H1 (cell line): ENCODE data around the gene LYPD6. TPM values are rescaled to one million over a fixed set of nuclear protein-coding genes. Genes with fewer than 3 reads are reported as not detected.

ENCODE experiments used
- CTCF ChIA-PET: fragments of 300-600 bp; sonication (Branson Sonifier 250); formaldehyde crosslinking; loops from one replicate; lab custom pipeline; 2021; ENCODE audit not compliant: partially characterized antibody; lab: Charles Lee
- POLR2A ChIA-PET: fragments of 300-600 bp; sonication (Branson Sonifier 250); formaldehyde crosslinking; loops from one replicate; lab custom pipeline; 2021; ENCODE audit warnings: inconsistent platforms; ENCODE audit not compliant: partially characterized antibody; lab: Charles Lee
- DNase-seq, 2 experiments: peaks; one replicate each; pipeline versions ENCODE4 v3.0.0 to v3.0.0-alpha.2; 2010 to 2022; ENCODE audit warnings: low spot score in 2 of 2, low read depth in 1 of 2, mixed read lengths in 1 of 2
- FAIRE-seq: peaks from 2 replicates; lab custom pipeline; 2011; peaks lifted over from hg19 to GRCh38; lab: Jason Lieb, UNC
- H2AFZ ChIP-seq: 2 replicates; pipeline ENCODE4 v1.8.1; 2012; ENCODE audit warnings: low read length, inconsistent platforms
- H2AK5ac ChIP-seq: 2 replicates; pipeline ENCODE4 v1.6.1; 2013; ENCODE audit warnings: low read depth, low read length
- H2BK120ac ChIP-seq: replicated peaks from 2 replicates; pipeline ENCODE3; 2013; ENCODE audit warnings: low read depth, low read length, inconsistent platforms
- H2BK12ac ChIP-seq: 2 replicates; pipeline ENCODE4 v1.6.1; 2013; ENCODE audit warnings: low read depth, low read length
- H2BK15ac ChIP-seq: 2 replicates; pipeline ENCODE4 v1.6.1; 2013; ENCODE audit warnings: low read length
- H2BK20ac ChIP-seq: 2 replicates; pipeline ENCODE4 v1.6.1; 2013; ENCODE audit warnings: low read length
- H2BK5ac ChIP-seq: 2 replicates; pipeline ENCODE4 v1.6.1; 2013; ENCODE audit warnings: low read depth, low read length
- H3K14ac ChIP-seq: 2 replicates; pipeline ENCODE4 v1.6.1; 2013; ENCODE audit warnings: inconsistent platforms; ENCODE audit not compliant: insufficient read length
- H3K18ac ChIP-seq: 2 replicates; pipeline ENCODE4 v1.6.1; 2013; ENCODE audit warnings: low read length; ENCODE audit errors: extremely low read depth
- H3K23ac ChIP-seq: 2 replicates; pipeline ENCODE4 v1.6.1; 2013; ENCODE audit warnings: inconsistent platforms; ENCODE audit not compliant: insufficient read length
- H3K23me2 ChIP-seq: 2 replicates; pipeline ENCODE4 v1.6.1; 2013; ENCODE audit warnings: low read depth, low read length
- H3K27ac ChIP-seq: 2 replicates; pipeline ENCODE4 v1.6.1; 2011; ENCODE audit warnings: low read depth, low read length, inconsistent platforms
- H3K27me3 ChIP-seq, 4 experiments: replicated peaks in 1 of 4; 1 replicate in 1 of 4; 2 replicates in 3 of 4; pipeline versions ENCODE4 v1.6.1 to v1.8.1; 2011 to 2013; ENCODE audit warnings: low read length in 3 of 4, mild to moderate bottlenecking in 3 of 4, inconsistent platforms in 2 of 4, mixed read lengths in 2 of 4, moderate library complexity in 1 of 4; ENCODE audit not compliant: control insufficient read depth in 3 of 4, insufficient read depth in 3 of 4; ENCODE audit errors: extremely low read depth in 1 of 4
- H3K36me3 ChIP-seq, 4 experiments: 2 replicates each; pipeline versions ENCODE4 v1.6.1 to v1.8.1; 2011 to 2013; ENCODE audit warnings: mild to moderate bottlenecking in 4 of 4, low read length in 3 of 4, moderate library complexity in 2 of 4, control low read depth in 1 of 4, inconsistent platforms in 1 of 4; ENCODE audit not compliant: insufficient read depth in 4 of 4, control insufficient read depth in 2 of 4
- H3K4ac ChIP-seq: replicated peaks from 2 replicates; pipeline ENCODE3; 2013; ENCODE audit warnings: low read length, low read depth, mixed read lengths, inconsistent platforms; ENCODE audit not compliant: insufficient read length
- H3K4me1 ChIP-seq, 4 experiments: replicated peaks in 1 of 4; 1 replicate in 1 of 4; 2 replicates in 3 of 4; pipeline versions ENCODE4 v1.6.1 to v1.8.1; 2011 to 2013; ENCODE audit warnings: low read length in 3 of 4, inconsistent platforms in 2 of 4, mixed read lengths in 1 of 4; ENCODE audit not compliant: insufficient read depth in 4 of 4, control insufficient read depth in 3 of 4
- H3K4me2 ChIP-seq, 2 experiments: 2 replicates each; pipeline versions ENCODE4 v1.6.1 to v1.8.1; 2011 to 2013; ENCODE audit warnings: low read depth in 2 of 2, low read length in 2 of 2, control low read depth in 1 of 2, inconsistent platforms in 1 of 2, mild to moderate bottlenecking in 1 of 2; ENCODE audit not compliant: insufficient read depth in 1 of 2
- H3K4me3 ChIP-seq, 4 experiments: fragments of 200-600, 300-600 bp in 1 of 4; sonication (generic), shearing (Covaris generic), sonication (Bioruptor Twin) in 1 of 4; 2 replicates each; pipeline versions ENCODE4 v1.5.1 to v1.8.1; 2011 to 2016; ENCODE audit warnings: low read length in 4 of 4, low read depth in 3 of 4, control low read depth in 2 of 4, inconsistent platforms in 2 of 4, mild to moderate bottlenecking in 2 of 4, mixed read lengths in 1 of 4, moderate library complexity in 1 of 4; ENCODE audit not compliant: insufficient read depth in 2 of 4; ENCODE audit errors: extremely low read depth in 1 of 4
- H3K56ac ChIP-seq: replicated peaks from 2 replicates; pipeline ENCODE3; 2013; ENCODE audit warnings: low read depth, mild to moderate bottlenecking, mixed read lengths, low read length, inconsistent platforms; ENCODE audit not compliant: insufficient read length
- H3K79me1 ChIP-seq: 2 replicates; pipeline ENCODE4 v1.6.1; 2013; ENCODE audit warnings: low read depth, low read length, control low read depth
- H3K79me2 ChIP-seq, 2 experiments: 2 replicates each; pipeline versions ENCODE4 v1.6.1 to v1.8.1; 2012 to 2013; ENCODE audit warnings: low read length in 2 of 2, mild to moderate bottlenecking in 2 of 2, inconsistent platforms in 1 of 2; ENCODE audit not compliant: insufficient read depth in 2 of 2, control insufficient read depth in 1 of 2
- H3K9ac ChIP-seq, 4 experiments: replicated peaks in 1 of 4; 1 replicate in 1 of 4; 2 replicates in 3 of 4; pipeline versions ENCODE4 v1.6.1 to v1.8.1; 2011 to 2013; ENCODE audit warnings: low read depth in 3 of 4, low read length in 3 of 4, control low read depth in 2 of 4, mild to moderate bottlenecking in 2 of 4, moderate library complexity in 2 of 4, inconsistent platforms in 1 of 4; ENCODE audit errors: extremely low read depth in 1 of 4
- H3K9me3 ChIP-seq, 2 experiments: 2 replicates each; pipeline versions ENCODE4 v1.6.1 to v1.8.1; 2012 to 2013; ENCODE audit warnings: mild to moderate bottlenecking in 2 of 2, moderate library complexity in 2 of 2, control low read depth in 1 of 2, inconsistent platforms in 1 of 2, low read depth in 1 of 2, low read length in 1 of 2, mixed read lengths in 1 of 2; ENCODE audit not compliant: insufficient read depth in 2 of 2
- H4K20me1 ChIP-seq, 2 experiments: replicated peaks in 1 of 2; 2 replicates each; pipeline versions ENCODE3 to v1.8.1; 2011 to 2013; ENCODE audit warnings: inconsistent platforms in 2 of 2, low read length in 2 of 2, mild to moderate bottlenecking in 1 of 2; ENCODE audit not compliant: insufficient read depth in 2 of 2, control insufficient read depth in 1 of 2
- H4K5ac ChIP-seq: 2 replicates; pipeline ENCODE4 v1.6.1; 2013; ENCODE audit warnings: low read length, low read depth, mixed read lengths, inconsistent platforms; ENCODE audit not compliant: insufficient read length
- H4K8ac ChIP-seq: 2 replicates; pipeline ENCODE4 v1.8.0; 2013; ENCODE audit warnings: mild to moderate bottlenecking, moderate library complexity, low read length, inconsistent platforms; ENCODE audit not compliant: insufficient read depth; ENCODE audit errors: extremely low read depth
- H4K91ac ChIP-seq: replicated peaks from 2 replicates; pipeline ENCODE3; 2013; ENCODE audit warnings: low read length, mixed read lengths, inconsistent platforms; ENCODE audit not compliant: insufficient read length
- BRCA1 ChIP-seq: IDR thresholded peaks from 2 replicates; pipeline ENCODE4 v1.6.1; 2012; ENCODE audit warnings: low read depth, low read length, improper control_type of control experiment
- EZH2 ChIP-seq: fragments of 200-600 bp; sonication (generic); IDR thresholded peaks from 2 replicates; pipeline ENCODE4 v1.7.1; 2012; ENCODE audit warnings: low read depth, mild to moderate bottlenecking, moderate library complexity, low read length, inconsistent platforms; ENCODE audit not compliant: severe bottlenecking
- GTF2F1 ChIP-seq: IDR thresholded peaks from 2 replicates; pipeline ENCODE4 v1.6.1; 2012; ENCODE audit warnings: low read depth, low read length, improper control_type of control experiment, borderline replicate concordance
- HDAC6 ChIP-seq: IDR thresholded peaks from one replicate; pipeline ENCODE4 v1.7.1; 2012; ENCODE audit warnings: low read depth, mild to moderate bottlenecking, inconsistent platforms, low read length, moderate library complexity
- JUN ChIP-seq: IDR thresholded peaks from 2 replicates; pipeline ENCODE4 v1.6.1; 2011; ENCODE audit warnings: low read depth, mild to moderate bottlenecking, improper control_type of control experiment, low read length
- JUND ChIP-seq: IDR thresholded peaks from 2 replicates; pipeline ENCODE4 v1.6.1; 2011; ENCODE audit warnings: mild to moderate bottlenecking, improper control_type of control experiment, low read length
- PHF8 ChIP-seq: fragments of 200-600 bp; sonication (generic); conservative IDR thresholded peaks from 2 replicates; pipeline ENCODE4 v1.7.1; 2012; ENCODE audit warnings: low read depth, mild to moderate bottlenecking, inconsistent platforms, low read length, moderate library complexity
- POLR2AphosphoS5 ChIP-seq: IDR thresholded peaks from 2 replicates; pipeline ENCODE4 v1.6.1; 2011; ENCODE audit warnings: low read depth, low read length
- SIRT6 ChIP-seq: IDR thresholded peaks from one replicate; pipeline ENCODE4 v1.7.1; 2012; ENCODE audit warnings: low read length, inconsistent platforms
- TAF1 ChIP-seq: IDR thresholded peaks from 2 replicates; pipeline ENCODE4 v1.6.1; 2011; ENCODE audit warnings: mild to moderate bottlenecking, low read depth, low read length
- TAF7 ChIP-seq: optimal IDR thresholded peaks from 2 replicates; pipeline ENCODE3; 2011; ENCODE audit warnings: low read depth, mild to moderate bottlenecking, inconsistent platforms, low read length, moderate library complexity, borderline replicate concordance
- TEAD4 ChIP-seq: IDR thresholded peaks from 2 replicates; pipeline ENCODE4 v1.6.1; 2012; ENCODE audit warnings: low read depth, low read length, inconsistent platforms, mixed read lengths
- WGBS, 2 experiments: shearing (Covaris generic) in 1 of 2; methylation state at CpG; one replicate each; pipeline versions ENCODE4 v1.1.6 to v1.1.7; 2013 to 2015; ENCODE audit warnings: low lambda C conversion rate in 2 of 2, mixed read lengths in 2 of 2, inconsistent platforms in 1 of 2, low coverage in 1 of 2, missing lambda C conversion rate in 1 of 2; ENCODE audit not compliant: insufficient replicate concordance in 2 of 2, insufficient coverage in 1 of 2, insufficient read length in 1 of 2; ENCODE audit errors: extremely low coverage in 1 of 2, missing lambda C conversion rate in 1 of 2; 5-methylcytosine and 5-hydroxymethylcytosine counted together
- polyA plus RNA-seq, 7 experiments: library from polyadenylated mRNA; depleted of rRNA in 3 of 7; stranded (reverse) in 5 of 7; unstranded in 2 of 7; fragments of >200 nt in 5 of 7; fragments of 200-250 nt in 2 of 7; gene quantifications; 1 replicate in 5 of 7; 2 replicates in 1 of 7; 4 replicates in 1 of 7; pipeline versions ENCODE4 v1.2.1 to v1.2.3, GENCODE V29; 2011 to 2013; ENCODE audit warnings: missing spikeins in 2 of 7, mixed read lengths in 2 of 7
- total RNA-seq: library from RNA; stranded (reverse); fragmentation: NEBNext Ultra II Directional; extraction: Animal tissue kit (Norgen Biotek cat#: 25700); gene quantifications from 2 replicates; pipeline ENCODE4 v1.2.1, GENCODE V29; 2021
- TF ChIP-seq, protein P1 (sequence below): IDR thresholded peaks from 2 replicates; pipeline ENCODE4 v1.6.1; 2012; ENCODE audit warnings: inconsistent platforms
- TF ChIP-seq, protein P2 (sequence below): IDR thresholded peaks from 2 replicates; pipeline ENCODE4 v1.6.1; 2011; ENCODE audit warnings: low read length, improper control_type of control experiment

LYPD6 gene
- total and polyA plus RNA-seq, 2 of the 8 experiments (the other 6 are each of a cell fraction or from before 2014, with no cell fraction given) = 5.6 to 8.9 TPM

- Histone ChIP-seq H3K9me3 (no peaks in the 10 kb centered on the region), H3K14ac (no peak overlapping the region), H4K20me1 (peaks cover 0 to 2% of the 10 kb centered on the region in 2 experiments), H3K9ac (no peak overlapping the region), H3K23ac (no peak overlapping the region), H3K18ac (no peak overlapping the region), H2BK20ac (no peak overlapping the region), H2BK5ac (no peak overlapping the region), H3K4me3 (no peak overlapping the region), H3K4me2 (no peak overlapping the region), H2AFZ (no peak overlapping the region), H2AK5ac (no peak overlapping the region), H3K79me2 (no peaks in the 10 kb centered on the region), H4K5ac (no peak overlapping the region), H3K23me2 (no peaks in the 10 kb centered on the region), H4K91ac (no peak overlapping the region), H4K8ac (no peak overlapping the region), H3K27me3 (no peaks in the 10 kb centered on the region), H3K4ac (no peak overlapping the region), H3K4me1 (peaks cover 0 to 9% (median 4%) of the 10 kb centered on the region in 4 experiments; a peak in 4 of 7 replicates), H2BK15ac (no peak overlapping the region), H3K79me1 (0 out of 2 replicates have a peak, but pooled peaks cover 2% of the 10 kb centered on the region), H3K56ac (no peak overlapping the region), H3K36me3 (no peaks in the 10 kb centered on the region), H3K27ac (no peak overlapping the region), H2BK12ac (no peak overlapping the region), H2BK120ac (no peak overlapping the region)
- ChIA-PET POLR2A (no interaction called here), CTCF (interaction anchor here (1.9 kb wide), 1 partner anchor 55 kb away, joined by 5 read pairs; no protein-coding TSS in a partner anchor)
- FAIRE-seq = no peak
- DNase-seq = no peak
- 89% methylated on average over 2 of the region's 2 CpGs; no CpG with 5 or more reads in 1 of the 2 experiments for WGBS, 2 experiments
- TF ChIP-seq GTF2F1 (no peak), TEAD4 (no peak), PHF8 (no peak), BRCA1 (no peak), EZH2 (no peak), SIRT6 (no peak), JUN (no peak), HDAC6 (no peak), POLR2AphosphoS5 (no peak), TAF7 (no peak), JUND (no peak), TAF1 (no peak)
- TF ChIP-seq, protein P1, sequence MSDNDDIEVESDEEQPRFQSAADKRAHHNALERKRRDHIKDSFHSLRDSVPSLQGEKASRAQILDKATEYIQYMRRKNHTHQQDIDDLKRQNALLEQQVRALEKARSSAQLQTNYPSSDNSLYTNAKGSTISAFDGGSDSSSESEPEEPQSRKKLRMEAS = no peak
- TF ChIP-seq, protein P2, sequence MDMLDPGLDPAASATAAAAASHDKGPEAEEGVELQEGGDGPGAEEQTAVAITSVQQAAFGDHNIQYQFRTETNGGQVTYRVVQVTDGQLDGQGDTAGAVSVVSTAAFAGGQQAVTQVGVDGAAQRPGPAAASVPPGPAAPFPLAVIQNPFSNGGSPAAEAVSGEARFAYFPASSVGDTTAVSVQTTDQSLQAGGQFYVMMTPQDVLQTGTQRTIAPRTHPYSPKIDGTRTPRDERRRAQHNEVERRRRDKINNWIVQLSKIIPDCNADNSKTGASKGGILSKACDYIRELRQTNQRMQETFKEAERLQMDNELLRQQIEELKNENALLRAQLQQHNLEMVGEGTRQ = no peak
Observed at GRCh38 chr2:149387411-149387810, 57.0 kb downstream of the LYPD6 start.
